ENCODE data around the gene RABGAP1. TPM values are rescaled to one million over a fixed set of nuclear protein-coding genes. Genes with fewer than 3 reads are reported as not detected.

The RABGAP1 gene
- total and polyA plus RNA-seq, 10 of the 15 experiments (the other 5 are each of a cell fraction or from before 2014, with no cell fraction given): 2.6 to 31.6 (median 12.5) TPM

DNA sequence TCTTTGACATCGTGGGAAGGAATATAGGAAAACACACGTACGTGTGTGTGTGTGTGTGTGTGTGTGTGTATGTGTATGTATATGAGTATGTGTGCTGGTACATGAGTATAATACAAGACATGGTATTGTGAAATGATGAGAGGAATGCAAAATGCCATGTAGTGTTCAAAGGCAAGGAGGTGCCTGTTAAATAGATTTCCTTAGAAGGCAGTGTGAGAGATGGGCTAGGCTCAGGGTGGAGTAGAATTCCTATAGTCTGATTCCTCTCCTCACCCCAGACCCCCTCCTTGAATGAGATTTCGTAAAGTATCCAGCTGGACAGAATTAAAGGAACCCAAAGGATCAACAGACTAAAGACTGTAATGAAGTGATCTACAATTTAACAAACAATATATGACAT lies 103.8 kb downstream of the RABGAP1 start:
- ChIA-PET SMC1A (ENCODE audit: uncharacterized antibody, unreplicated experiment) (no interaction called here), CTCF (no interaction called here), RAD21 (ENCODE audit: unreplicated experiment) (no interaction called here), POLR2A (no interaction called here)
- no TSS peak for BruUV-seq (replicated peaks)
- Histone ChIP-seq H3K27me3 (replicated peaks in 1 of 2; ENCODE audit: control insufficient read depth in 2 of 2, insufficient read depth in 2 of 2, low read length in 1 of 2) (no peaks in the 10 kb centered on the region), H3K4me3 (no peak overlapping the region), H3K4me1 (ENCODE audit: control insufficient read depth, insufficient read depth, low read length) (no peaks in the 10 kb centered on the region), H2AFZ (ENCODE audit: control insufficient read depth, low read depth, low read length) (no peak overlapping the region), H3K4me2 (ENCODE audit: control insufficient read depth, insufficient read depth) (no peak overlapping the region), H3K36me3 (ENCODE audit: control insufficient read depth in 2 of 2, insufficient read depth in 2 of 2, low read length in 1 of 2) (no peaks in the 10 kb centered on the region), H3K9me3 (replicated peaks; ENCODE audit: control insufficient read depth, insufficient read depth, low read length) (no peaks in the 10 kb centered on the region; the same call in 2 of the 3 replicates), H4K20me1 (ENCODE audit: control insufficient read depth, insufficient read depth) (no peaks in the 10 kb centered on the region), H3K9ac (ENCODE audit: control insufficient read depth, insufficient read depth, low read length) (no peak overlapping the region), H3K79me2 (ENCODE audit: control insufficient read depth, insufficient read depth, low read length) (no peaks in the 10 kb centered on the region), H3K27ac (ENCODE audit: control insufficient read depth, insufficient read depth) (no peak overlapping the region)
- no peak for TF ChIP-seq CHD1 (IDR thresholded peaks at IDR 0.05; ENCODE audit: low read depth, low read length)
- TF ChIP-seq HDGF (IDR thresholded peaks at IDR 0.05): no peak
- TF ChIP-seq, protein P1, sequence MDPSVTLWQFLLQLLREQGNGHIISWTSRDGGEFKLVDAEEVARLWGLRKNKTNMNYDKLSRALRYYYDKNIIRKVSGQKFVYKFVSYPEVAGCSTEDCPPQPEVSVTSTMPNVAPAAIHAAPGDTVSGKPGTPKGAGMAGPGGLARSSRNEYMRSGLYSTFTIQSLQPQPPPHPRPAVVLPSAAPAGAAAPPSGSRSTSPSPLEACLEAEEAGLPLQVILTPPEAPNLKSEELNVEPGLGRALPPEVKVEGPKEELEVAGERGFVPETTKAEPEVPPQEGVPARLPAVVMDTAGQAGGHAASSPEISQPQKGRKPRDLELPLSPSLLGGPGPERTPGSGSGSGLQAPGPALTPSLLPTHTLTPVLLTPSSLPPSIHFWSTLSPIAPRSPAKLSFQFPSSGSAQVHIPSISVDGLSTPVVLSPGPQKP (IDR thresholded peaks at IDR 0.05; ENCODE audit: low read depth, low read length): no peak
- TF ChIP-seq FOXM1 (IDR thresholded peaks at IDR 0.05; ENCODE audit: low read depth, low read length): no peak
- intact Hi-C loops (cut with micrococcal nuclease; ENCODE audit: unreplicated experiment) (no loop called here), in situ Hi-C loops (cut with MboI) (no loop called here)
- WGBS (ENCODE audit: insufficient coverage, insufficient replicate concordance, low lambda C conversion rate, missing lambda C conversion rate): 88% methylated on average over 3 of the region's 4 CpGs
- no peak for FAIRE-seq
- ATAC-seq: no peak
- no peak for DNase-seq (ENCODE audit: low read depth, low spot score)

DNA sequence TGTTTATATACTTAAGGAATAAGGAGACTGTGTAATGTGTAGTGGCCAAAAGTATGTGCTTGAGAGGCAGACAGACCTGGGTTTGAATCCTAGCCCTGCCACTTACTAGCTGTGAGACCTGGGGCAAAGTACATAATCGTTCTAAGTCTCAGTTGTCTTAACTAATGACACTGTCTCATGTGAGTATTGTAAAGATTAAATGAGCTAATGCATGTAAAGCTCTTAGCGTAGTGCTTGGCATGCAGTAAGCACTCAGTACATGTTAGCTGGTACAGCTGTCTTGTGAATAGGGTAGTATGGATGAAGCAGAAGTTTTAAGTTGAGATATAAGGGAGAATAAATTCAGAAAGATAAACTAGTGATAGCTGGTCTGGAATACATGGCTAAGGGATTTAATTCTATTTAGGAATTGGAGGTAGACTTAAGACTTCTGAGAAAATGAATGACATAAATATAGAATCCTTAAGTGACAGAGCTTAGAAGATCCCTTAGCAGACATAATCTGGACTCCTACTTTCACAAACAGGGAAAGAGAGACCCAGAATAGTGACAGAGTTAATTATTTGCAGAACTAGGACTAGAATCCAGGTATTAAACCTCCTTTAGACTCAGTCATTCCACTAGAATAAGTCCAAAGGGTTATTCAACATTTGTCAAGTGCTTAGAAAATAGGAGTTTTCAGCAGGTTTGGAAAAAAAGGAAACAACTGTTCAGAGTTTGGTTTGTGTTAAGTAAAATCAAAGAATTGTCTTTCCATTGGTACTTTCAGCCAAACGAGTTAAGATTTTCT lies 105.8 kb downstream of the RABGAP1 start:
- intact Hi-C loops (cut with micrococcal nuclease; ENCODE audit: unreplicated experiment): no loop called here
- ChIA-PET POLR2A (interaction anchor here (0.6 to 1.2 kb wide), 3 partner anchors 20 to 158 kb away, joined by 3 to 5 read pairs (median 4); no protein-coding TSS in a partner anchor), SMC1A (ENCODE audit: uncharacterized antibody, unreplicated experiment) (interaction anchor here (0.8 to 1.2 kb wide), 6 partner anchors 10 to 213 kb away, joined by 3 to 4 read pairs (median 3); no protein-coding TSS in a partner anchor), RAD21 (ENCODE audit: unreplicated experiment) (interaction anchor here (1.3 to 1.5 kb wide), 2 partner anchors 134 to 303 kb away, joined by 3 to 5 read pairs; no protein-coding TSS in a partner anchor), CTCF (interaction anchor here (0.6 to 1.3 kb wide), 6 partner anchors 11 to 291 kb away, joined by 3 to 4 read pairs (median 4); no protein-coding TSS in a partner anchor)
- no peaks in the 10 kb centered on the region for H4K20me1 ChIP-seq (ENCODE audit: control insufficient read depth, insufficient read depth)
- H3K9me3 ChIP-seq (replicated peaks; ENCODE audit: control insufficient read depth, insufficient read depth, low read length): no peaks in the 10 kb centered on the region; the same call in 2 of the 3 replicates
- H3K4me2 ChIP-seq (ENCODE audit: control insufficient read depth, insufficient read depth): no peak overlapping the region
- ATAC-seq (no peak), FAIRE-seq (no peak), DNase-seq (ENCODE audit: low read depth, low spot score) (no peak)
- no peaks in the 10 kb centered on the region for H3K27me3 ChIP-seq (replicated peaks in 1 of 2; ENCODE audit: control insufficient read depth in 2 of 2, insufficient read depth in 2 of 2, low read length in 1 of 2)
- no peak overlapping the region for H3K4me3 ChIP-seq
- no TSS peak for BruUV-seq (replicated peaks)
- WGBS (ENCODE audit: insufficient coverage, insufficient replicate concordance, low lambda C conversion rate, missing lambda C conversion rate): 98% methylated on average over 3 of the region's 3 CpGs
- no peak overlapping the region for H3K9ac ChIP-seq (ENCODE audit: control insufficient read depth, insufficient read depth, low read length)
- no peak overlapping the region for H2AFZ ChIP-seq (ENCODE audit: control insufficient read depth, low read depth, low read length)
- no peaks in the 10 kb centered on the region for H3K4me1 ChIP-seq (ENCODE audit: control insufficient read depth, insufficient read depth, low read length)
- H3K27ac ChIP-seq (ENCODE audit: control insufficient read depth, insufficient read depth): no peak overlapping the region
- in situ Hi-C loops (cut with MboI): no loop called here
- H3K79me2 ChIP-seq (ENCODE audit: control insufficient read depth, insufficient read depth, low read length): no peaks in the 10 kb centered on the region
- H3K36me3 ChIP-seq (ENCODE audit: control insufficient read depth in 2 of 2, insufficient read depth in 2 of 2, low read length in 1 of 2): no peaks in the 10 kb centered on the region; a peak in 1 of 4 replicates
- TF ChIP-seq ZBTB40 (IDR thresholded peaks at IDR 0.05; ENCODE audit: borderline replicate concordance) (no peak), SMC3 (IDR thresholded peaks at IDR 0.05; ENCODE audit: borderline replicate concordance, low read length) (no peak), FOS (IDR thresholded peaks at IDR 0.05; ENCODE audit: borderline replicate concordance, extremely low read depth, insufficient read length) (no peak)
